IPS DF 6.9 (cell line): Measurements from ENCODE around the gene WASF2.
"Not testable (repeated sequence)": the region's sequence is repeated elsewhere in the genome, so short reads cannot be mapped to it uniquely, and the experiment has no call there.

ENCODE experiments used
- DNase-seq: peaks from one replicate; pipeline ENCODE4 v3.0.0-alpha.2; 2013; ENCODE audit warnings: low read depth, low spot score
- H3K27ac ChIP-seq: one replicate; pipeline ENCODE4 v1.5.1; 2013; ENCODE audit warnings: low read length, control low read depth
- H3K27me3 ChIP-seq: 2 replicates; pipeline ENCODE4 v1.6.1; 2013; ENCODE audit warnings: mild to moderate bottlenecking, low read length; ENCODE audit not compliant: control insufficient read depth, insufficient read depth
- H3K36me3 ChIP-seq: 2 replicates; pipeline ENCODE4 v1.6.1; 2013; ENCODE audit warnings: low read length; ENCODE audit not compliant: control insufficient read depth, insufficient read depth
- H3K4me1 ChIP-seq: 2 replicates; pipeline ENCODE4 v1.6.1; 2013; ENCODE audit warnings: low read length; ENCODE audit not compliant: control insufficient read depth, insufficient read depth
- H3K4me3 ChIP-seq: 2 replicates; pipeline ENCODE4 v1.5.1; 2013; ENCODE audit warnings: mild to moderate bottlenecking, low read length
- H3K9me3 ChIP-seq: 2 replicates; pipeline ENCODE4 v1.6.1; 2013; ENCODE audit warnings: low read length, inconsistent platforms; ENCODE audit not compliant: control insufficient read depth, insufficient read depth
- WGBS: extraction: QIAGEN DNeasy Blood & Tissue Kit; methylation state at CpG from one replicate; pipeline ENCODE4 v1.1.7; 2013; ENCODE audit warnings: mixed read lengths, missing lambda C conversion rate; ENCODE audit not compliant: insufficient read length, insufficient coverage; 5-methylcytosine and 5-hydroxymethylcytosine counted together

The WASF2 gene

GRCh38 chr1:27395441-27396195 lies 94.3 kb downstream of the WASF2 start:
- Histone ChIP-seq H3K4me3 (no peak overlapping the region), H3K9me3 (no peaks in the 10 kb centered on the region), H3K27ac (no peak overlapping the region), H3K36me3 (0 out of 2 replicates have a peak, but pooled peaks cover 3% of the 10 kb centered on the region), H3K27me3 (no peaks in the 10 kb centered on the region), H3K4me1 (peaks cover 5% of the 10 kb centered on the region)
- no CpG with 5 or more reads among the region's 10 CpGs for WGBS
- no peak for DNase-seq

DNA sequence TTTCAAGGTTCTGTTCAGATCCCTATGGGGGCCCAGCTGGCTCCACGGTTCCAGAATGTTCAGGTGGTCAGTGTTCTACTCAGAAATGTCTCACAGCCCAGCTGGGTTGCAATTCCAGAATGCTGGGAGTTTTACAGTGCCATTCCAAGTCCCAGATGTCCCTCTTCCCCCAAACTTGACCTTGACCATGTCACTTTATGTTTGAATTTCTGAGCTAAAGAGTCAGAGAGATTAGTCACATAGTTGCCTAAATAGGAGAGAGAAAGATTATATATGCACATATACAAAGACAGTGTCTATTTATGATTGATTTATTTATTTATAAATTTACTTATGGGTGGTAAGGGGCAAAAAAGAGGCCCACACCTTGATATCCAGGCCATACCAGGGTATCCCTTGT lies 95.0 kb downstream of the WASF2 start:
- DNase-seq: no peak
- Histone ChIP-seq H3K4me1 (peaks cover 5% of the 10 kb centered on the region), H3K9me3 (no peaks in the 10 kb centered on the region), H3K4me3 (no peak overlapping the region), H3K27ac (no peak overlapping the region), H3K27me3 (no peaks in the 10 kb centered on the region), H3K36me3 (0 out of 2 replicates have a peak, but pooled peaks cover 3% of the 10 kb centered on the region)
- WGBS: no CpG with 5 or more reads among the region's 1 CpG

DNA sequence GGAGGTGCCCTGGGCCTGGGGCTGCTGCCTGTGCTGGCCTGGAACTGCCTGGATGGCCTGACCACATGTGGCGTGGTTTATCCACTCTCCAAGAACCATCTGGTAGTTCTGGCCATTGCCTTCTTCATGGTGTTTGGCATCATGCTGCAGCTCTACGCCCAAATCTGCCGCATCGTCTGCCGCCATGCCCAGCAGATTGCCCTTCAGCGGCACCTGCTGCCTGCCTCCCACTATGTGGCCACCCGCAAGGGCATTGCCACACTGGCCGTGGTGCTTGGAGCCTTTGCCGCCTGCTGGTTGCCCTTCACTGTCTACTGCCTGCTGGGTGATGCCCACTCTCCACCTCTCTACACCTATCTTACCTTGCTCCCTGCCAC lies 95.7 kb downstream of the WASF2 start:
- WGBS: no CpG with 5 or more reads among the region's 9 CpGs
- Histone ChIP-seq H3K27ac (no peak overlapping the region), H3K9me3 (no peaks in the 10 kb centered on the region), H3K4me1 (peaks cover 5% of the 10 kb centered on the region), H3K27me3 (no peaks in the 10 kb centered on the region), H3K36me3 (0 out of 2 replicates have a peak, but pooled peaks cover 3% of the 10 kb centered on the region), H3K4me3 (no peak overlapping the region)
- DNase-seq: no peak

DNA sequence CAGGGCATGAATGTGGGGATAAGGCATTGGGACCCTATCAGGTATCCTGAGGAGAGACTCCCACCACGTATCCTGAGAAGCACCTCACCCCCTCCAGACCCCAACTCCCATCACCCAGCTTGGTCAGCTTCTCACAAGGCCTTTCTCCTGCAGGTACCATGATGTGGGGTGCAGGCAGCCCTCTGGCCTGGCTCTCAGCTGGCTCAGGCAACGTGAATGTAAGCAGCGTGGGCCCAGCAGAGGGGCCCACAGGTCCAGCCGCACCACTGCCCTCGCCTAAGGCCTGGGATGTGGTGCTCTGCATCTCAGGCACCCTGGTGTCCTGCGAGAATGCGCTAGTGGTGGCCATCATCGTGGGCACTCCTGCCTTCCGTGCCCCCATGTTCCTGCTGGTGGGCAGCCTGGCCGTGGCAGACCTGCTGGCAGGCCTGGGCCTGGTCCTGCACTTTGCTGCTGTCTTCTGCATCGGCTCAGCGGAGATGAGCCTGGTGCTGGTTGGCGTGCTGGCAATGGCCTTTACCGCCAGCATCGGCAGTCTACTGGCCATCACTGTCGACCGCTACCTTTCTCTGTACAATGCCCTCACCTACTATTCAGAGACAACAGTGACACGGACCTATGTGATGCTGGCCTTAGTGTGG lies 96.2 kb downstream of the WASF2 start:
- Histone ChIP-seq H3K27me3 (no peaks in the 10 kb centered on the region), H3K9me3 (no peaks in the 10 kb centered on the region), H3K36me3 (0 out of 2 replicates have a peak, but pooled peaks cover 3% of the 10 kb centered on the region), H3K27ac (no peak overlapping the region), H3K4me1 (peaks cover 5% of the 10 kb centered on the region), H3K4me3 (no peak overlapping the region)
- DNase-seq: no peak
- no CpG with 5 or more reads among the region's 18 CpGs for WGBS

- Histone ChIP-seq H3K9me3 (no peaks in the 10 kb centered on the region), H3K36me3 (0 out of 2 replicates have a peak, but pooled peaks cover 3% of the 10 kb centered on the region), H3K4me1 (peaks cover 5% of the 10 kb centered on the region), H3K27ac (no peak overlapping the region), H3K4me3 (peak overlapping the region; percentile 88), H3K27me3 (no peaks in the 10 kb centered on the region)
- WGBS: no CpG with 5 or more reads among the region's 30 CpGs
- DNase-seq: no peak
Observed at GRCh38 chr1:27392778-27393635, 97.0 kb downstream of the WASF2 start.

GRCh38 chr1:27392096-27392777 lies 97.7 kb downstream of the WASF2 start, which contains the start of gene GPR3:
GPR3 (plus strand) TSS chr1:27392622; CDS start chr1:27393799, 1,177 bp downstream.
- WGBS: no CpG with 5 or more reads among the region's 69 CpGs
- H3K27me3 ChIP-seq: no peaks in the 10 kb centered on the region
- H3K4me1 ChIP-seq: peaks cover 5% of the 10 kb centered on the region
- H3K9me3 ChIP-seq: no peaks in the 10 kb centered on the region
- H3K4me3 ChIP-seq: peak within 1 kb of the TSS; percentile 88
- H3K36me3 ChIP-seq: 0 out of 2 replicates have a peak, but pooled peaks cover 3% of the 10 kb centered on the region
- DNase-seq: no peak
- no peak within 1 kb of the TSS for H3K27ac ChIP-seq

DNA sequence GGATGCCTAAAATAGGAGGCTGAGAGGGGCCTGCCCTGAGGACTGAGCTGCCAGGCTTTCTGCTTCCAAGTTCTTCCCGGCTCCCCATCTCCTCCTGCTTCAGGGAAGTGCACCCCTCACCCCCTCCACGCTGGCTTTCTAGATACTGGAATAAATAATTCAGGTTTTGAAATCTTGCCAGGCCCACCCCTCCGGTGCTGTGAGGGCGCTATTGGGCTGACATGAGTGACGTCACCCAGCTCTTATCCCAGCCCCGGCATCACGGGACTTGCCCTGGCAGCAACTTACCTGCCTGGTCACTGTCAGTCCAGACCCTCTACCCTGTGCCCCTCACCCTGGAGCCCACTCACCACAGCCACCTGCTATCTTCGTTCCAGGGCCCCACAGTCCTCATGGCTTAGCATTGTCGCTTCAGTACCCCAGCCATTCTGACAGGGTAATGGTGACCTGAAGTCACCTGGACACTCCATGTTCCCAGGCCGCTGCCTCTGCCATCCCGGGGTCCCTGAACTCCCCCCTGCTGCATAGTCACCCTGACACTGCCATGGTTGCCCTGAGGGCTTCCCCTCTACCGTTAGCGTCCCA lies 98.4 kb downstream of the WASF2 start:
- Histone ChIP-seq H3K4me1 (peaks cover 5% of the 10 kb centered on the region), H3K27ac (no peak overlapping the region), H3K9me3 (no peaks in the 10 kb centered on the region), H3K4me3 (peak overlapping the region; percentile 16; the same call in 1 of the 2 replicates), H3K36me3 (0 out of 2 replicates have a peak, but pooled peaks cover 3% of the 10 kb centered on the region), H3K27me3 (no peaks in the 10 kb centered on the region)
- no CpG with 5 or more reads among the region's 13 CpGs for WGBS
- DNase-seq: no peak

DNA sequence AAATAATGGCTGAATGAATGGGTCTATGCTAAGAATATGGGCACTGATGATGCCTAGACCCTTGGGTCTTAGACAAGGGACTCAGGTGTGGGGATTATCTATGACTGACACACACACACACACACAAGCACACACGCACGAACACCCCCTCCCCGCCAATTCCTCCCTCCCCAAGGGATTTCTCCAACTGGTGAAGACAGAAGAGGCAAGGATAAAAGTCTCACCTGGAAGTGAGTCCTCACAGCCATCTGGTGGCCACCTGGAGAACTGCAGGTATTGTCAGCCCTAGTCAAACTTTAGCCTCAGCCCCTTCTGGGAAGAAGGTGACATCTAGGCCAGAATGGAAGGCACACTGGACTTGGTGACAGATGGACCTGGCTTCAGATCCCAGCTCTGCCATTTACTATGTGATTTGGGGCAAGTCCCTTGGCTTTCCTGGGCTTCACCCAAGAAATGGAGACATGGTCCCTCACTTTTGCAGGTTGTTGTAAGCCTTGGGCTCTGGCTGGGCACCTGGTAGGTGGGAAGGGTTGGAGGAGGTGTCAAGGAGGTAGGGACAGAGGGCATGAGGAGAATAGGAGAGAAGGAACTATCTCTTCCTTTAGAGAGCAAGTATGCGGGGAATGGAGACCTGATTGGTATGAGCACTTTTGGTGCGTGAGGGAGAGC lies 101.5 kb downstream of the WASF2 start:
- Histone ChIP-seq H3K27me3 (no peaks in the 10 kb centered on the region), H3K27ac (no peak overlapping the region), H3K9me3 (no peaks in the 10 kb centered on the region), H3K36me3 (no peaks in the 10 kb centered on the region), H3K4me3 (no peak overlapping the region), H3K4me1 (peaks cover 5% of the 10 kb centered on the region)
- no CpG with 5 or more reads among the region's 5 CpGs for WGBS
- DNase-seq: peak; percentile 71

DNA sequence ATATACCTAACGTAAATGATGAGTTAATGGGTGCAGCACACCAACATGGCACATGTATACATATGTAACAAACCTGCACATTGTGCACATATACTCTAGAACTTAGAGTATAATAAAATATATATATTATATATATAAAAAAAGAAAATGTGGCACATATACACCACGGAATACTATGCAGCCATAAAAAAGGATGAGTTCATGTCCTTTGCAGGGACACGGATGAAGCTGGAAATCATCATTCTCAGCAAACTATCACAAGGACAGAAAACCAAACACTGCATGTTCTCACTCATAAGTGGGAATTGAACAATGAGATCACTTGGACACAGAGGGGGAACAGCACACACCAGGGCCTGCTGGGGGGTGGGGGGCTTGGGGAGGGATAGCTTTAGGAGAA lies 105.2 kb downstream of the WASF2 start:
- not testable (repeated sequence) for H3K27ac ChIP-seq, H3K4me1 ChIP-seq, H3K36me3 ChIP-seq, H3K9me3 ChIP-seq, DNase-seq, H3K27me3 ChIP-seq, H3K4me3 ChIP-seq
- no CpG with 5 or more reads among the region's 3 CpGs for WGBS
